WTC11 (cell line): ENCODE results near the gene TMPRSS12. TPM values are rescaled to one million over a fixed set of nuclear protein-coding genes. Genes with fewer than 3 reads are reported as not detected.

ENCODE experiments used
- ATAC-seq: fragments of 200-7000 bp; cut with Tn5 transposase; 2 replicates; pipeline ENCODE4 v1.10.0; 2021; ENCODE audit warnings: mild to moderate bottlenecking, moderate library complexity
- CTCF ChIA-PET: fragments of 300-600 bp; sonication (Branson Sonifier 250); formaldehyde crosslinking; loops from one replicate; lab custom pipeline; 2021; ENCODE audit warnings: antibody characterized with exemption; lab: Charles Lee
- POLR2A ChIA-PET: fragments of 350-600 bp; sonication (Branson Sonifier 250); formaldehyde crosslinking; loops from one replicate; lab custom pipeline; 2021; ENCODE audit warnings: antibody characterized with exemption; lab: Charles Lee
- DNase-seq: peaks from one replicate; pipeline ENCODE4 v3.0.0; 2021; ENCODE audit warnings: low spot score
- H3K27ac Mint-ChIP-seq: 2 replicates; pipeline ENCODE4 v1.8.0; 2021; ENCODE audit warnings: mixed read lengths
- H3K27me3 Mint-ChIP-seq: 2 replicates; pipeline ENCODE4 v1.8.0; 2021; ENCODE audit warnings: low read depth, mild to moderate bottlenecking, moderate library complexity, mixed read lengths
- H3K36me3 Mint-ChIP-seq: 2 replicates; pipeline ENCODE4 v1.8.0; 2021; ENCODE audit warnings: mixed read lengths
- H3K4me1 Mint-ChIP-seq: 2 replicates; pipeline ENCODE4 v1.8.0; 2022; ENCODE audit warnings: mixed read lengths
- H3K4me3 Mint-ChIP-seq: 2 replicates; pipeline ENCODE4 v1.8.0; 2021; ENCODE audit warnings: mild to moderate bottlenecking, moderate library complexity, mixed read lengths
- H3K9me3 Mint-ChIP-seq: 2 replicates; pipeline ENCODE4 v1.8.0; 2021; ENCODE audit warnings: mixed read lengths
- CREM ChIP-seq: sonication (generic); formaldehyde crosslinking; IDR thresholded peaks from 2 replicates; pipeline ENCODE4 v1.8.1; 2022; ENCODE audit warnings: mild to moderate bottlenecking, missing genetic modification reagents, moderate library complexity
- EMX1 ChIP-seq: fragments of 250-450 bp; sonication (Bioruptor Pico); IDR thresholded peaks from 2 replicates; pipeline ENCODE4 v1.8.0; 2021; ENCODE audit warnings: mild to moderate bottlenecking
- FOXK1 ChIP-seq: sonication (generic); formaldehyde crosslinking; IDR thresholded peaks from 2 replicates; pipeline ENCODE4 v1.8.0; 2022; ENCODE audit warnings: mild to moderate bottlenecking, moderate library complexity, missing genetic modification reagents
- GABPB1 ChIP-seq: sonication (generic); formaldehyde crosslinking; IDR thresholded peaks from 2 replicates; pipeline ENCODE4 v1.8.1; 2023; ENCODE audit warnings: mild to moderate bottlenecking, missing genetic modification reagents
- GRHL2 ChIP-seq: fragments of 250-450 bp; sonication (Bioruptor Pico); IDR thresholded peaks from 2 replicates; pipeline ENCODE4 v1.8.0; 2022; ENCODE audit warnings: mild to moderate bottlenecking, moderate library complexity; ENCODE audit not compliant: insufficient replicate concordance, severe bottlenecking
- GTF2I ChIP-seq: fragments of 250-450 bp; sonication (Bioruptor Pico); conservative IDR thresholded peaks from 2 replicates; pipeline ENCODE4 v1.4.0; 2021; ENCODE audit warnings: mild to moderate bottlenecking
- JAZF1 ChIP-seq: fragments of 250-450 bp; sonication (Bioruptor Pico); IDR thresholded peaks from 2 replicates; pipeline ENCODE4 v1.9.0; 2021; ENCODE audit warnings: moderate library complexity, mild to moderate bottlenecking, inconsistent platforms
- JUN ChIP-seq: sonication (generic); formaldehyde crosslinking; IDR thresholded peaks from 2 replicates; pipeline ENCODE4 v1.8.0; 2023; ENCODE audit warnings: mild to moderate bottlenecking, missing genetic modification reagents
- KAT7 ChIP-seq: sonication (generic); formaldehyde crosslinking; IDR thresholded peaks from 2 replicates; pipeline ENCODE4 v1.8.1; 2023; ENCODE audit warnings: missing genetic modification reagents, mild to moderate bottlenecking, borderline replicate concordance
- MXD4 ChIP-seq: fragments of 250-450 bp; sonication (Bioruptor Pico); IDR thresholded peaks from 2 replicates; pipeline ENCODE4 v1.8.0; 2021; ENCODE audit warnings: mild to moderate bottlenecking, moderate library complexity, borderline replicate concordance
- NFE2L1 ChIP-seq: sonication (generic); formaldehyde crosslinking; IDR thresholded peaks from 2 replicates; pipeline ENCODE4 v1.8.1; 2023; ENCODE audit warnings: missing genetic modification reagents
- SOX15 ChIP-seq: fragments of 250-450 bp; sonication (Bioruptor Pico); IDR thresholded peaks from 2 replicates; pipeline ENCODE4 v1.9.0; 2021; ENCODE audit warnings: mild to moderate bottlenecking
- TCF7 ChIP-seq: sonication (generic); formaldehyde crosslinking; IDR thresholded peaks from 2 replicates; pipeline ENCODE4 v1.8.0; 2022; ENCODE audit warnings: mild to moderate bottlenecking, low read depth, missing genetic modification reagents, moderate library complexity
- TEAD4 ChIP-seq: sonication (generic); formaldehyde crosslinking; IDR thresholded peaks from 2 replicates; pipeline ENCODE4 v1.8.0; 2022; ENCODE audit warnings: mild to moderate bottlenecking, missing genetic modification reagents
- ZBTB21 ChIP-seq: sonication (generic); formaldehyde crosslinking; IDR thresholded peaks from 2 replicates; pipeline ENCODE4 v1.8.1; 2023; ENCODE audit warnings: mild to moderate bottlenecking, missing genetic modification reagents, borderline replicate concordance
- ZNF219 ChIP-seq: sonication (generic); formaldehyde crosslinking; IDR thresholded peaks from 2 replicates; pipeline ENCODE4 v1.8.0; 2023; ENCODE audit warnings: missing genetic modification reagents, mild to moderate bottlenecking, borderline replicate concordance
- ZNF232 ChIP-seq: sonication (generic); formaldehyde crosslinking; IDR thresholded peaks from 2 replicates; pipeline ENCODE4 v1.8.0; 2022; ENCODE audit warnings: mild to moderate bottlenecking, missing genetic modification reagents
- ZNF317 ChIP-seq: sonication (generic); formaldehyde crosslinking; IDR thresholded peaks from 2 replicates; pipeline ENCODE4 v1.8.1; 2023; ENCODE audit warnings: low read depth, mild to moderate bottlenecking, moderate library complexity, missing genetic modification reagents, borderline replicate concordance
- total RNA-seq: library from RNA; stranded (reverse); gene quantifications from 3 replicates; pipeline ENCODE4 v1.2.3, GENCODE V29; 2021
- TF ChIP-seq, protein P1 (sequence below): fragments of 250-450 bp; sonication (Bioruptor Pico); IDR thresholded peaks from 2 replicates; pipeline ENCODE4 v1.9.0; 2021; ENCODE audit warnings: mild to moderate bottlenecking, borderline replicate concordance
- TF ChIP-seq, protein P2 (sequence below): sonication (generic); formaldehyde crosslinking; IDR thresholded peaks from 2 replicates; pipeline ENCODE4 v1.8.1; 2022; ENCODE audit warnings: mild to moderate bottlenecking, missing genetic modification reagents, moderate library complexity, borderline replicate concordance
- TF ChIP-seq, protein P3 (sequence below): fragments of 250-450 bp; sonication (Bioruptor Pico); IDR thresholded peaks from 2 replicates; pipeline ENCODE4 v1.9.0; 2021; ENCODE audit warnings: mild to moderate bottlenecking
- TF ChIP-seq, protein P4 (sequence below): fragments of 250-450 bp; sonication (Bioruptor Pico); IDR thresholded peaks from 2 replicates; pipeline ENCODE4 v1.9.0; 2021; ENCODE audit warnings: moderate library complexity, mild to moderate bottlenecking, inconsistent platforms, borderline replicate concordance
- TF ChIP-seq, protein P5 (sequence below): sonication (generic); formaldehyde crosslinking; IDR thresholded peaks from 2 replicates; pipeline ENCODE4 v1.8.1; 2022; ENCODE audit warnings: mild to moderate bottlenecking, moderate library complexity, missing genetic modification reagents

The TMPRSS12 gene
- total RNA-seq, 1 experiment from 2014 or later: not detected

DNA sequence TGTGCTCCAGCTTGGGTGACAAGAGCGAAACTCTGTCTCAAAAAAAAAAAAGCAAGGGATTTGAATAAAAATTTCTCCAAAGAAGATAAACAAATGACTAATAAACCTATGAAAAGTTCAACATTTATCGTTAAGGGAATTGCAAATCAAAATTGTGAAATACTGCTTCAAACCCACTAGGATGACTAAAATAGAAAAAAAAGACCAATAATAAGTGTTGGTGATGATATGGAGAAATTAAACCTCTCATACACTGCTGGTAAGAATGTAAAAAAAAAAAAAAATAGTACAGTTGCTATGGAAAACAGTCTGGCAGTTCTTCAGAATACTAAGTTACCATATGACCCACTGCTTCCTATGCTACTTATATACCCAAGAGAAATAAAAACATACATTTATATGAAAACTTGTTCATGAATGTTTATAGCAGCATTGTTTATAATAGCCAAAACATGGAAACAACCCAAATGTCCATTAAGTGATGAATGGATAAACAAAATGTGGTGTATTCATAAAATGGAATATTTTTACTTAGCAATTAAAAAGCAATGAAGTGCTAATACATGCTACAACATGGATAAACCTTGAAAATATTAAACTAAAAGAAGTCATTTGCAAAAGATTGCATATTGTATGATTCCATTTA is 39.4 kb upstream of the TMPRSS12 start (continued):
- TF ChIP-seq, protein P1, sequence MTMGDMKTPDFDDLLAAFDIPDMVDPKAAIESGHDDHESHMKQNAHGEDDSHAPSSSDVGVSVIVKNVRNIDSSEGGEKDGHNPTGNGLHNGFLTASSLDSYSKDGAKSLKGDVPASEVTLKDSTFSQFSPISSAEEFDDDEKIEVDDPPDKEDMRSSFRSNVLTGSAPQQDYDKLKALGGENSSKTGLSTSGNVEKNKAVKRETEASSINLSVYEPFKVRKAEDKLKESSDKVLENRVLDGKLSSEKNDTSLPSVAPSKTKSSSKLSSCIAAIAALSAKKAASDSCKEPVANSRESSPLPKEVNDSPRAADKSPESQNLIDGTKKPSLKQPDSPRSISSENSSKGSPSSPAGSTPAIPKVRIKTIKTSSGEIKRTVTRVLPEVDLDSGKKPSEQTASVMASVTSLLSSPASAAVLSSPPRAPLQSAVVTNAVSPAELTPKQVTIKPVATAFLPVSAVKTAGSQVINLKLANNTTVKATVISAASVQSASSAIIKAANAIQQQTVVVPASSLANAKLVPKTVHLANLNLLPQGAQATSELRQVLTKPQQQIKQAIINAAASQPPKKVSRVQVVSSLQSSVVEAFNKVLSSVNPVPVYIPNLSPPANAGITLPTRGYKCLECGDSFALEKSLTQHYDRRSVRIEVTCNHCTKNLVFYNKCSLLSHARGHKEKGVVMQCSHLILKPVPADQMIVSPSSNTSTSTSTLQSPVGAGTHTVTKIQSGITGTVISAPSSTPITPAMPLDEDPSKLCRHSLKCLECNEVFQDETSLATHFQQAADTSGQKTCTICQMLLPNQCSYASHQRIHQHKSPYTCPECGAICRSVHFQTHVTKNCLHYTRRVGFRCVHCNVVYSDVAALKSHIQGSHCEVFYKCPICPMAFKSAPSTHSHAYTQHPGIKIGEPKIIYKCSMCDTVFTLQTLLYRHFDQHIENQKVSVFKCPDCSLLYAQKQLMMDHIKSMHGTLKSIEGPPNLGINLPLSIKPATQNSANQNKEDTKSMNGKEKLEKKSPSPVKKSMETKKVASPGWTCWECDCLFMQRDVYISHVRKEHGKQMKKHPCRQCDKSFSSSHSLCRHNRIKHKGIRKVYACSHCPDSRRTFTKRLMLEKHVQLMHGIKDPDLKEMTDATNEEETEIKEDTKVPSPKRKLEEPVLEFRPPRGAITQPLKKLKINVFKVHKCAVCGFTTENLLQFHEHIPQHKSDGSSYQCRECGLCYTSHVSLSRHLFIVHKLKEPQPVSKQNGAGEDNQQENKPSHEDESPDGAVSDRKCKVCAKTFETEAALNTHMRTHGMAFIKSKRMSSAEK (CRISPR knock-in tag): no peak
- TF ChIP-seq SOX15 (CRISPR knock-in tag) (no peak), GABPB1 (CRISPR knock-in tag) (no peak), CREM (CRISPR knock-in tag) (no peak), NFE2L1 (CRISPR knock-in tag) (no peak), ZNF317 (no peak)

DNA sequence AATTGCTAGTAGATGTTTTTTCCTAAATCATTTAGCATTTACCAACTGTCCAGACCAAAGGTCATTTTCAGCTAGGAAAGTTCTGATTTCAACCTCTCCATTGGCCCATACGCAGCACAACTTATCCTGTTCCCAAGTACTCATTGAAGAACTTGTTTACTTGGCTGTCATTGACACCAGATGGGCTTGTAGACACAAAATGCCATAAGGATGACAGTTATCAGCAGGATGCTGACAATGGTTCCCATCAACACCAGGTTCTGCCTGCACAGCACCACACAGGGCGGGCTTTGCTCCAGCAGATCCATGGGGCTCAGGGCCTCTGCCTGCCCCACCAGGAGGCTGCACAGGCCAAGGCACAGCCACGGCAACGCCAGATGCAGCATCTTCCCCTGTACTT is 36.5 kb upstream of the TMPRSS12 start:
- H3K36me3 Mint-ChIP-seq: peaks cover 22% of the 10 kb centered on the region
- H3K4me1 Mint-ChIP-seq: no peaks in the 10 kb centered on the region
- no peaks in the 10 kb centered on the region for H3K27me3 Mint-ChIP-seq
- CTCF ChIA-PET: no interaction called here
- POLR2A ChIA-PET: no interaction called here
- no peak overlapping the region for H3K4me3 Mint-ChIP-seq
- H3K9me3 Mint-ChIP-seq: no peaks in the 10 kb centered on the region
- DNase-seq (no peak), ATAC-seq (no peak)
- no peak overlapping the region for H3K27ac Mint-ChIP-seq
- TF ChIP-seq, protein P2, sequence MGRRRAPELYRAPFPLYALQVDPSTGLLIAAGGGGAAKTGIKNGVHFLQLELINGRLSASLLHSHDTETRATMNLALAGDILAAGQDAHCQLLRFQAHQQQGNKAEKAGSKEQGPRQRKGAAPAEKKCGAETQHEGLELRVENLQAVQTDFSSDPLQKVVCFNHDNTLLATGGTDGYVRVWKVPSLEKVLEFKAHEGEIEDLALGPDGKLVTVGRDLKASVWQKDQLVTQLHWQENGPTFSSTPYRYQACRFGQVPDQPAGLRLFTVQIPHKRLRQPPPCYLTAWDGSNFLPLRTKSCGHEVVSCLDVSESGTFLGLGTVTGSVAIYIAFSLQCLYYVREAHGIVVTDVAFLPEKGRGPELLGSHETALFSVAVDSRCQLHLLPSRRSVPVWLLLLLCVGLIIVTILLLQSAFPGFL (CRISPR knock-in tag): no peak
- TF ChIP-seq, protein P3, sequence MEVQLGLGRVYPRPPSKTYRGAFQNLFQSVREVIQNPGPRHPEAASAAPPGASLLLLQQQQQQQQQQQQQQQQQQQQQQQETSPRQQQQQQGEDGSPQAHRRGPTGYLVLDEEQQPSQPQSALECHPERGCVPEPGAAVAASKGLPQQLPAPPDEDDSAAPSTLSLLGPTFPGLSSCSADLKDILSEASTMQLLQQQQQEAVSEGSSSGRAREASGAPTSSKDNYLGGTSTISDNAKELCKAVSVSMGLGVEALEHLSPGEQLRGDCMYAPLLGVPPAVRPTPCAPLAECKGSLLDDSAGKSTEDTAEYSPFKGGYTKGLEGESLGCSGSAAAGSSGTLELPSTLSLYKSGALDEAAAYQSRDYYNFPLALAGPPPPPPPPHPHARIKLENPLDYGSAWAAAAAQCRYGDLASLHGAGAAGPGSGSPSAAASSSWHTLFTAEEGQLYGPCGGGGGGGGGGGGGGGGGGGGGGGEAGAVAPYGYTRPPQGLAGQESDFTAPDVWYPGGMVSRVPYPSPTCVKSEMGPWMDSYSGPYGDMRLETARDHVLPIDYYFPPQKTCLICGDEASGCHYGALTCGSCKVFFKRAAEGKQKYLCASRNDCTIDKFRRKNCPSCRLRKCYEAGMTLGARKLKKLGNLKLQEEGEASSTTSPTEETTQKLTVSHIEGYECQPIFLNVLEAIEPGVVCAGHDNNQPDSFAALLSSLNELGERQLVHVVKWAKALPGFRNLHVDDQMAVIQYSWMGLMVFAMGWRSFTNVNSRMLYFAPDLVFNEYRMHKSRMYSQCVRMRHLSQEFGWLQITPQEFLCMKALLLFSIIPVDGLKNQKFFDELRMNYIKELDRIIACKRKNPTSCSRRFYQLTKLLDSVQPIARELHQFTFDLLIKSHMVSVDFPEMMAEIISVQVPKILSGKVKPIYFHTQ (CRISPR knock-in tag): no peak
- TF ChIP-seq FOXK1 (CRISPR knock-in tag) (no peak), GTF2I (CRISPR knock-in tag) (no peak), EMX1 (no peak), GRHL2 (CRISPR knock-in tag) (no peak), SOX15 (CRISPR knock-in tag) (no peak), TEAD4 (CRISPR knock-in tag) (no peak), TCF7 (CRISPR knock-in tag) (no peak), KAT7 (CRISPR knock-in tag) (no peak), ZNF232 (CRISPR knock-in tag) (no peak), ZBTB21 (CRISPR knock-in tag) (no peak), MXD4 (CRISPR knock-in tag) (no peak), JUN (CRISPR knock-in tag) (no peak), JAZF1 (CRISPR knock-in tag) (no peak), ZNF219 (CRISPR knock-in tag) (no peak)
- TF ChIP-seq, protein P4, sequence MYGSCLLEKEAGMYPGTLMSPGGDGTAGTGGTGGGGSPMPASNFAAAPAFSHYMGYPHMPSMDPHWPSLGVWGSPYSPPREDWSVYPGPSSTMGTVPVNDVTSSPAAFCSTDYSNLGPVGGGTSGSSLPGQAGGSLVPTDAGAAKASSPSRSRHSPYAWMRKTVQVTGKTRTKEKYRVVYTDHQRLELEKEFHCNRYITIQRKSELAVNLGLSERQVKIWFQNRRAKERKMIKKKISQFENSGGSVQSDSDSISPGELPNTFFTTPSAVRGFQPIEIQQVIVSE: no peak
- TF ChIP-seq, protein P5, sequence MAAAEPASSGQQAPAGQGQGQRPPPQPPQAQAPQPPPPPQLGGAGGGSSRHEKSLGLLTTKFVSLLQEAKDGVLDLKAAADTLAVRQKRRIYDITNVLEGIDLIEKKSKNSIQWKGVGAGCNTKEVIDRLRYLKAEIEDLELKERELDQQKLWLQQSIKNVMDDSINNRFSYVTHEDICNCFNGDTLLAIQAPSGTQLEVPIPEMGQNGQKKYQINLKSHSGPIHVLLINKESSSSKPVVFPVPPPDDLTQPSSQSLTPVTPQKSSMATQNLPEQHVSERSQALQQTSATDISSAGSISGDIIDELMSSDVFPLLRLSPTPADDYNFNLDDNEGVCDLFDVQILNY (CRISPR knock-in tag): no peak
